Measurements from ENCODE around the gene LDLR. TPM values are rescaled to one million over a fixed set of nuclear protein-coding genes. Genes with fewer than 3 reads are reported as not detected.

LDLR gene
- total and polyA plus RNA-seq, 2 experiments from 2014 or later: 13.8 to 29.6 TPM

DNA sequence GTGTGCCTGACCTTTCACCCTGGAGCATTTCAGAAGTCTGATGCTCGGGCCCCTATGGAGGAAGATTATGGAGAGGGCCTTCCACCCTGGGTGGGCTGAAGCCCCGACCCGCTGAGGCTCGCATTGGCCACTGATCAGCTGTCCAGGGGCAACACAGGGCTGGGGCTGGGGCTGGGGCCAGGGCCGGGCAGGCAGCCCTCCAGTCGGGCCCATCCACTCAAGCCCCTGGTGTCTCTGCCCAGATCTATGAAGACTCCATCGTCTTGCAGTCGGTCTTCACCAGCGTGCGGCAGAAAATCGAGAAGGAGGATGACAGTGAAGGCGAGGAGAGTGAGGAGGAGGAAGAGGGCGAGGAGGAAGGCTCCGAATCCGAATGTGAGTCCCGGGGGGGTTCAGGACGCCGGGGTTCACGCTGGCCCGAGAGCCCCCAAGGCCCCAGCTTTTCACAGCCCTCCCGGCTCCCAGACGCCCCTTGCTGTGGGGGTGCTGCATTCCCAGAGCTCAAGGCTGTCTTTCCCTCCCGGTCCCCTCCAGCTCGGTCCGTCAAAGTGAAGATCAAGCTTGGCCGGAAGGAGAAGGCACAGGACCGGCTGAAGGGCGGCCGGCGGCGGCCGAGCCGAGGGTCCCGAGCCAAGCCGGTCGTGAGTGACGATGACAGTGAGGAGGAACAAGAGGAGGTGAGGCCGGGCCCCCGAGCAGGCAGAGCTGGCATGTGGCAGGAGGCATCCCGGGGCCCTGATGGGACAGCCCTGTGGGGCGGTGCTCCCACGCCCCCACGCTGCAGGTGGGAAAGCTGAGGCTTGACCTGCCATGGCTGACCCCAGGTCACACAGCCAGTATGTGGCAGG, 29.5 kb upstream of the LDLR start:
- no peak for DNase-seq

DNA sequence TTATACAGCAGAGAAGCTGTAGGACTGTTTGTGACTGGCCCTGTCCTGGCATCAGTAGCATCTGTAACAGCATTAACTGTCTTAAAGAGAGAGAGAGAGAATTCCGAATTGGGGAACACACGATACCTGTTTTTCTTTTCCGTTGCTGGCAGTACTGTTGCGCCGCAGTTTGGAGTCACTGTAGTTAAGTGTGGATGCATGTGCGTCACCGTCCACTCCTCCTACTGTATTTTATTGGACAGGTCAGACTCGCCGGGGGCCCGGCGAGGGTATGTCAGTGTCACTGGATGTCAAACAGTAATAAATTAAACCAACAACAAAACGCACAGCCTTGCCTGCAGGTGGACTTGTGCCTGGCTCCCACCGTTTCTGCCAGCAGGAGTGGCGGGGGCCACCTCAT, 27.3 kb upstream of the LDLR start:
- no peak overlapping the region for H3K4me2 ChIP-seq (ENCODE audit: unreplicated experiment)

More for the DNA sequence above, 29.5 kb upstream of the LDLR start:
- Histone ChIP-seq H3K79me2 (ENCODE audit: insufficient read depth) (no peaks in the 10 kb centered on the region), H3K4me3 (no peak overlapping the region), H2AFZ (no peak overlapping the region), H3K9ac (no peak overlapping the region), H4K20me1 (ENCODE audit: insufficient read depth) (no peaks in the 10 kb centered on the region), H3K9me3 (ENCODE audit: low read depth) (no peaks in the 10 kb centered on the region), H3K27ac (no peak overlapping the region), H3K9me2 (ENCODE audit: insufficient read depth) (no peaks in the 10 kb centered on the region), H3K4me2 (ENCODE audit: unreplicated experiment) (no peak overlapping the region), H3K36me3 (ENCODE audit: low read depth) (peaks cover 8% of the 10 kb centered on the region; the same call in 1 of the 2 replicates), H3K27me3 (replicated peaks; ENCODE audit: insufficient read depth) (no peaks in the 10 kb centered on the region), H3F3A (ENCODE audit: insufficient read depth) (no peaks in the 10 kb centered on the region), H3K4me1 (ENCODE audit: insufficient read depth) (no peaks in the 10 kb centered on the region)
- 96 to 97% methylated on average over 40 to 43 of the region's 43 CpGs for WGBS, 2 experiments (ENCODE audit: low coverage in 1 of 2, low lambda C conversion rate in 2 of 2, missing lambda C conversion rate in 2 of 2)
- in situ Hi-C loops (cut with MboI): no loop called here
- TF ChIP-seq EZH2 (IDR thresholded peaks at IDR 0.05; ENCODE audit: insufficient read depth, poor library complexity, severe bottlenecking): no peak
- TF ChIP-seq EZH2phosphoT487 (IDR thresholded peaks at IDR 0.05; ENCODE audit: insufficient read depth, low read depth): no peak

GRCh38 chr19:11063434-11063833, 25.8 kb upstream of the LDLR start:
- no peaks in the 10 kb centered on the region for H3K9me2 ChIP-seq (ENCODE audit: insufficient read depth)
- no peak overlapping the region for H3K9ac ChIP-seq
- H4K20me1 ChIP-seq (ENCODE audit: insufficient read depth): no peaks in the 10 kb centered on the region
- 87% methylated on average over 3 of the region's 3 CpGs for WGBS, 2 experiments (ENCODE audit: low coverage in 1 of 2, low lambda C conversion rate in 2 of 2, missing lambda C conversion rate in 2 of 2)
- H3F3A ChIP-seq (ENCODE audit: insufficient read depth): no peaks in the 10 kb centered on the region
- no peaks in the 10 kb centered on the region for H3K4me1 ChIP-seq (ENCODE audit: insufficient read depth)
- H3K36me3 ChIP-seq (ENCODE audit: low read depth): peaks cover 13% of the 10 kb centered on the region; the same call in 1 of the 2 replicates
- no peak overlapping the region for H3K4me2 ChIP-seq (ENCODE audit: unreplicated experiment)
- H3K79me2 ChIP-seq (ENCODE audit: insufficient read depth): no peaks in the 10 kb centered on the region
- DNase-seq: no peak
- no peak for TF ChIP-seq EZH2 (IDR thresholded peaks at IDR 0.05; ENCODE audit: insufficient read depth, poor library complexity, severe bottlenecking)
- TF ChIP-seq EZH2phosphoT487 (IDR thresholded peaks at IDR 0.05; ENCODE audit: insufficient read depth, low read depth): no peak
- no peak overlapping the region for H3K4me3 ChIP-seq
- no peaks in the 10 kb centered on the region for H3K9me3 ChIP-seq (ENCODE audit: low read depth)
- no peaks in the 10 kb centered on the region for H3K27me3 ChIP-seq (replicated peaks; ENCODE audit: insufficient read depth)
- H2AFZ ChIP-seq: no peak overlapping the region
- no peak overlapping the region for H3K27ac ChIP-seq
- in situ Hi-C loops (cut with MboI): no loop called here

More for the DNA sequence above, 27.3 kb upstream of the LDLR start:
- Histone ChIP-seq H4K20me1 (ENCODE audit: insufficient read depth) (no peaks in the 10 kb centered on the region), H3K9me3 (ENCODE audit: low read depth) (no peaks in the 10 kb centered on the region), H3K4me3 (no peak overlapping the region), H3K9ac (no peak overlapping the region), H3F3A (ENCODE audit: insufficient read depth) (no peaks in the 10 kb centered on the region), H3K27ac (no peak overlapping the region), H3K36me3 (ENCODE audit: low read depth) (peaks cover 8% of the 10 kb centered on the region; the same call in 1 of the 2 replicates), H3K4me1 (ENCODE audit: insufficient read depth) (no peaks in the 10 kb centered on the region), H2AFZ (no peak overlapping the region), H3K79me2 (ENCODE audit: insufficient read depth) (no peaks in the 10 kb centered on the region), H3K9me2 (ENCODE audit: insufficient read depth) (no peaks in the 10 kb centered on the region), H3K27me3 (replicated peaks; ENCODE audit: insufficient read depth) (no peaks in the 10 kb centered on the region)
- DNase-seq: no peak
- in situ Hi-C loops (cut with MboI): no loop called here
- TF ChIP-seq EZH2phosphoT487 (IDR thresholded peaks at IDR 0.05; ENCODE audit: insufficient read depth, low read depth) (no peak), EZH2 (IDR thresholded peaks at IDR 0.05; ENCODE audit: insufficient read depth, poor library complexity, severe bottlenecking) (no peak)
- 92 to 94% methylated on average over 14 of the region's 14 CpGs for WGBS, 2 experiments (ENCODE audit: low coverage in 1 of 2, low lambda C conversion rate in 2 of 2, missing lambda C conversion rate in 2 of 2)

DNA sequence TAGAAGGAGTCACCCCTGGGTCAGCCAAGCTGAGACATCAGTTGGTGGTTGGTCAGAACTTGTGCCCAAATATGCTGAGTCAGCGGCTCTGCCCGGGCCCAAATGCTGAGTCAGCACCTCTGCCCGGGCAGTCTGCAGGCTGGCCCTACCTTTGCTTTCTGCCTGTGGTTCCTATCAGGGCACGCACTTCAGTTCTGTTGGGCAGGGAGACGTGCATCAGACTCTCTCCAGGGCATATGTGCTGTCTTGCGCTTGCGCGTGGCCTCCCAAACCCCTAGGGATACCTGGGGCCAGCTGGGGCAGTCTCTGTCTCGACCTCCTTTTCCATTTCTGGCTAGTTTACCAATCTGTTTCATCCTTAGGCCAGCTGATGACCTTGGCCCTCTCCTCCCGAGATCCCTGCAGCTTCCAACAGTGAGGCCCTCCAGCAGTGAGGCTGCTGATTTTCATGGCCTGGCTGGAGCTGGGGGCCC, 24.4 kb upstream of the LDLR start:
- no peaks in the 10 kb centered on the region for H3K4me1 ChIP-seq (ENCODE audit: insufficient read depth)
- peak; percentile 54 for DNase-seq
- H4K20me1 ChIP-seq (ENCODE audit: insufficient read depth): no peaks in the 10 kb centered on the region
- no peak overlapping the region for H3K9ac ChIP-seq
- H3F3A ChIP-seq (ENCODE audit: insufficient read depth): no peaks in the 10 kb centered on the region
- H3K27me3 ChIP-seq (replicated peaks; ENCODE audit: insufficient read depth): no peaks in the 10 kb centered on the region
- 82 to 83% methylated on average over 10 of the region's 10 CpGs for WGBS, 2 experiments (ENCODE audit: low coverage in 1 of 2, low lambda C conversion rate in 2 of 2, missing lambda C conversion rate in 2 of 2)
- TF ChIP-seq EZH2 (IDR thresholded peaks at IDR 0.05; ENCODE audit: insufficient read depth, poor library complexity, severe bottlenecking): no peak
- no peak for TF ChIP-seq EZH2phosphoT487 (IDR thresholded peaks at IDR 0.05; ENCODE audit: insufficient read depth, low read depth)
- no peaks in the 10 kb centered on the region for H3K9me2 ChIP-seq (ENCODE audit: insufficient read depth)
- H3K79me2 ChIP-seq (ENCODE audit: insufficient read depth): no peaks in the 10 kb centered on the region
- H3K27ac ChIP-seq: no peak overlapping the region
- in situ Hi-C loops (cut with MboI): no loop called here
- H2AFZ ChIP-seq: no peak overlapping the region
- H3K4me2 ChIP-seq (ENCODE audit: unreplicated experiment): no peak overlapping the region
- no peaks in the 10 kb centered on the region for H3K9me3 ChIP-seq (ENCODE audit: low read depth)
- H3K36me3 ChIP-seq (ENCODE audit: low read depth): peaks cover 13% of the 10 kb centered on the region; the same call in 1 of the 2 replicates
- H3K4me3 ChIP-seq: no peak overlapping the region

Data from GM23248 (cell line).